Trophoblast cell (in vitro differentiated cells and primary cell): ENCODE data around the gene FIGNL1.

Experiments used
- DNase-seq, 2 donors: peaks; one replicate each; pipeline ENCODE4 v3.0.0-alpha.2; 2016
- H2AFZ ChIP-seq: 2 replicates; pipeline ENCODE4 v1.6.1; 2013; ENCODE audit warnings: low read length, moderate library complexity, mild to moderate bottlenecking; ENCODE audit not compliant: insufficient read depth, poor library complexity
- H2AK5ac ChIP-seq: 2 replicates; pipeline ENCODE4 v1.6.1; 2013; ENCODE audit warnings: mild to moderate bottlenecking, low read length
- H2BK120ac ChIP-seq: 2 replicates; pipeline ENCODE4 v1.6.1; 2013; ENCODE audit warnings: low read length, mild to moderate bottlenecking, moderate library complexity; ENCODE audit not compliant: insufficient read depth, poor library complexity
- H2BK12ac ChIP-seq: 2 replicates; pipeline ENCODE4 v1.6.1; 2013; ENCODE audit warnings: mild to moderate bottlenecking, low read length, moderate library complexity
- H2BK5ac ChIP-seq: 2 replicates; pipeline ENCODE4 v1.6.1; 2013; ENCODE audit warnings: low read length, low read depth, moderate library complexity, mild to moderate bottlenecking; ENCODE audit not compliant: poor library complexity
- H3K14ac ChIP-seq: 2 replicates; pipeline ENCODE4 v1.6.1; 2013; ENCODE audit warnings: mild to moderate bottlenecking, low read length
- H3K18ac ChIP-seq: 2 replicates; pipeline ENCODE4 v1.6.1; 2013; ENCODE audit warnings: mild to moderate bottlenecking, low read length
- H3K23ac ChIP-seq: 2 replicates; pipeline ENCODE4 v1.6.1; 2013; ENCODE audit warnings: low read length
- H3K27ac ChIP-seq: 2 replicates; pipeline ENCODE4 v1.5.1; 2013; ENCODE audit warnings: low read depth, mild to moderate bottlenecking, inconsistent platforms, low read length, moderate library complexity
- H3K27me3 ChIP-seq: 2 replicates; pipeline ENCODE4 v1.6.1; 2013; ENCODE audit warnings: inconsistent platforms, mild to moderate bottlenecking, low read length, moderate library complexity; ENCODE audit not compliant: insufficient read depth
- H3K36me3 ChIP-seq, 2 experiments: 1 replicate in 1 of 2; 2 replicates in 1 of 2; pipeline ENCODE4 v1.6.1; 2013; ENCODE audit warnings: low read length in 2 of 2, mild to moderate bottlenecking in 2 of 2, moderate library complexity in 1 of 2; ENCODE audit not compliant: insufficient read depth in 2 of 2, control insufficient read depth in 1 of 2
- H3K4ac ChIP-seq: 2 replicates; pipeline ENCODE4 v1.6.1; 2013; ENCODE audit warnings: low read depth, mild to moderate bottlenecking, low read length, moderate library complexity
- H3K4me1 ChIP-seq, 2 experiments: 1 replicate in 1 of 2; 2 replicates in 1 of 2; pipeline ENCODE4 v1.6.1; 2013; ENCODE audit warnings: low read length in 2 of 2, mild to moderate bottlenecking in 2 of 2, moderate library complexity in 1 of 2; ENCODE audit not compliant: insufficient read depth in 2 of 2, control insufficient read depth in 1 of 2
- H3K4me2 ChIP-seq: 2 replicates; pipeline ENCODE4 v1.6.1; 2013; ENCODE audit warnings: inconsistent platforms, mild to moderate bottlenecking, low read length, moderate library complexity
- H3K4me3 ChIP-seq: 2 replicates; pipeline ENCODE4 v1.5.1; 2013; ENCODE audit warnings: mild to moderate bottlenecking, low read depth, low read length, inconsistent platforms
- H3K79me1 ChIP-seq: one replicate; pipeline ENCODE4 v1.6.1; 2013; ENCODE audit warnings: low read length
- H3K79me2 ChIP-seq: 2 replicates; pipeline ENCODE4 v1.6.1; 2013; ENCODE audit warnings: low read length, mild to moderate bottlenecking; ENCODE audit not compliant: control insufficient read depth, insufficient read depth, poor library complexity
- H3K9ac ChIP-seq: 2 replicates; pipeline ENCODE4 v1.6.1; 2013; ENCODE audit warnings: mild to moderate bottlenecking, low read length
- H3K9me3 ChIP-seq: 2 replicates; pipeline ENCODE4 v1.6.1; 2013; ENCODE audit warnings: low read depth, mild to moderate bottlenecking, control low read depth, inconsistent platforms, low read length; ENCODE audit not compliant: insufficient read depth
- H4K12ac ChIP-seq: 2 replicates; pipeline ENCODE4 v1.6.1; 2013; ENCODE audit warnings: low read depth, mild to moderate bottlenecking, low read length, moderate library complexity
- H4K8ac ChIP-seq: 2 replicates; pipeline ENCODE4 v1.6.1; 2013; ENCODE audit warnings: low read depth, mild to moderate bottlenecking, low read length, moderate library complexity
- H4K91ac ChIP-seq: one replicate; pipeline ENCODE4 v1.6.1; 2013; ENCODE audit warnings: low read depth, mild to moderate bottlenecking, low read length, moderate library complexity
- WGBS: extraction: QIAGEN DNeasy Blood & Tissue Kit; methylation state at CpG from one replicate; pipeline ENCODE4 v1.1.7; 2013; ENCODE audit warnings: missing lambda C conversion rate; ENCODE audit not compliant: insufficient read length, insufficient coverage; ENCODE audit errors: extremely low coverage; 5-methylcytosine and 5-hydroxymethylcytosine counted together

The FIGNL1 gene

GRCh38 chr7:50470250-50471163, 20.4 kb upstream of the FIGNL1 start:
- Histone ChIP-seq H3K27me3 (no peaks in the 10 kb centered on the region), H3K4me3 (no peak overlapping the region), H3K4ac (no peak overlapping the region), H2BK120ac (no peak overlapping the region), H3K79me2 (no peaks in the 10 kb centered on the region), H4K91ac (no peak overlapping the region), H3K9ac (no peak overlapping the region), H2BK12ac (no peak overlapping the region), H3K18ac (no peak overlapping the region), H2BK5ac (no peak overlapping the region), H2AK5ac (no peak overlapping the region), H3K9me3 (no peaks in the 10 kb centered on the region), H3K23ac (no peak overlapping the region), H3K27ac (no peak overlapping the region), H3K36me3 (no peaks in the 10 kb centered on the region), H3K14ac (no peak overlapping the region), H4K8ac (no peak overlapping the region), H3K4me2 (no peak overlapping the region), H3K4me1 (no peaks in the 10 kb centered on the region), H3K79me1 (no peaks in the 10 kb centered on the region), H2AFZ (no peak overlapping the region), H4K12ac (no peak overlapping the region)
- no peak for DNase-seq
- no CpG with 5 or more reads among the region's 17 CpGs for WGBS

GRCh38 chr7:50469181-50469580, 19.0 kb upstream of the FIGNL1 start:
- no peak overlapping the region for H3K18ac ChIP-seq
- no peak overlapping the region for H2BK120ac ChIP-seq
- no peak for DNase-seq
- H2AFZ ChIP-seq = no peak overlapping the region
- no peak overlapping the region for H4K91ac ChIP-seq
- H4K12ac ChIP-seq = no peak overlapping the region
- H4K8ac ChIP-seq = no peak overlapping the region
- no peak overlapping the region for H3K9ac ChIP-seq
- no peak overlapping the region for H2BK5ac ChIP-seq
- no peak overlapping the region for H3K23ac ChIP-seq
- H2AK5ac ChIP-seq = no peak overlapping the region
- H3K36me3 ChIP-seq = no peaks in the 10 kb centered on the region
- no peaks in the 10 kb centered on the region for H3K79me2 ChIP-seq
- no peak overlapping the region for H3K4me2 ChIP-seq
- no peak overlapping the region for H3K14ac ChIP-seq
- H3K27me3 ChIP-seq = no peaks in the 10 kb centered on the region
- no peaks in the 10 kb centered on the region for H3K79me1 ChIP-seq
- no CpG with 5 or more reads among the region's 4 CpGs for WGBS
- H2BK12ac ChIP-seq = no peak overlapping the region
- no peaks in the 10 kb centered on the region for H3K9me3 ChIP-seq
- H3K4me1 ChIP-seq = no peaks in the 10 kb centered on the region
- no peak overlapping the region for H3K4me3 ChIP-seq
- no peak overlapping the region for H3K27ac ChIP-seq
- no peak overlapping the region for H3K4ac ChIP-seq

- no peak overlapping the region for H3K23ac ChIP-seq
- no peak overlapping the region for H4K91ac ChIP-seq
- no CpG with 5 or more reads among the region's 30 CpGs for WGBS
- no peak overlapping the region for H3K14ac ChIP-seq
- H3K79me2 ChIP-seq = no peaks in the 10 kb centered on the region
- H3K4me1 ChIP-seq = no peaks in the 10 kb centered on the region
- no peak overlapping the region for H3K9ac ChIP-seq
- DNase-seq = peak; percentile 66 to 89
- H4K12ac ChIP-seq = no peak overlapping the region
- H3K79me1 ChIP-seq = no peaks in the 10 kb centered on the region
- H3K4ac ChIP-seq = no peak overlapping the region
- peak overlapping the region; percentile 17 for H3K4me2 ChIP-seq
- H3K27ac ChIP-seq = no peak overlapping the region
- H3K27me3 ChIP-seq = no peaks in the 10 kb centered on the region
- no peak overlapping the region for H3K18ac ChIP-seq
- no peaks in the 10 kb centered on the region for H3K9me3 ChIP-seq
- no peak overlapping the region for H2BK12ac ChIP-seq
- no peak overlapping the region for H3K4me3 ChIP-seq
- H2BK5ac ChIP-seq = no peak overlapping the region
- no peak overlapping the region for H2AK5ac ChIP-seq
- H2BK120ac ChIP-seq = no peak overlapping the region
- no peak overlapping the region for H2AFZ ChIP-seq
- H4K8ac ChIP-seq = no peak overlapping the region
- H3K36me3 ChIP-seq = no peaks in the 10 kb centered on the region
These were observed 17.9 kb upstream of the FIGNL1 start for GRCh38 chr7:50467817-50468610.

- Histone ChIP-seq H3K4me3 (no peak overlapping the region), H2BK120ac (no peak overlapping the region), H3K79me2 (no peaks in the 10 kb centered on the region), H2AFZ (no peak overlapping the region), H3K14ac (no peak overlapping the region), H3K27ac (no peak overlapping the region), H4K91ac (no peak overlapping the region), H3K36me3 (no peaks in the 10 kb centered on the region), H4K8ac (no peak overlapping the region), H3K18ac (no peak overlapping the region), H2BK12ac (no peak overlapping the region), H3K4me1 (no peaks in the 10 kb centered on the region), H3K27me3 (no peaks in the 10 kb centered on the region), H2AK5ac (no peak overlapping the region), H3K9ac (no peak overlapping the region), H3K4me2 (no peak overlapping the region), H4K12ac (no peak overlapping the region), H3K23ac (no peak overlapping the region), H3K4ac (no peak overlapping the region), H2BK5ac (no peak overlapping the region), H3K9me3 (no peaks in the 10 kb centered on the region), H3K79me1 (no peaks in the 10 kb centered on the region)
- DNase-seq = no peak
- no CpG with 5 or more reads among the region's 11 CpGs for WGBS
These were observed 16.9 kb upstream of the FIGNL1 start for GRCh38 chr7:50466815-50467585.
